NCI-H82 treated with DMSO at 0.1 percent for 48 hours (cell line): ENCODE results near the gene RBMS3.

Experiments
- DNase-seq: peaks from one replicate; lab custom pipeline; 2025; ENCODE audit not compliant: unreplicated experiment; lab: John Stamatoyannopoulos, UW

The RBMS3 gene

GRCh38 chr3:29701326-29701983, 420.6 kb downstream of the RBMS3 start:
- no peak for DNase-seq

- DNase-seq: no peak
These were observed 425.3 kb downstream of the RBMS3 start for GRCh38 chr3:29705906-29706844.

- no peak for DNase-seq
These were observed 428.0 kb downstream of the RBMS3 start for GRCh38 chr3:29708884-29709283.

GRCh38 chr3:29711255-29711771, 430.4 kb downstream of the RBMS3 start:
- DNase-seq: peak; percentile 53

GRCh38 chr3:29716213-29716612, 435.3 kb downstream of the RBMS3 start:
- no peak for DNase-seq

- no peak for DNase-seq
These were observed 437.8 kb downstream of the RBMS3 start for GRCh38 chr3:29718661-29719065.

- DNase-seq: no peak
These were observed 439.8 kb downstream of the RBMS3 start for GRCh38 chr3:29720665-29721064.

- no peak for DNase-seq
These were observed 440.9 kb downstream of the RBMS3 start for GRCh38 chr3:29721789-29722188.

GRCh38 chr3:29731050-29731449, 450.2 kb downstream of the RBMS3 start:
- DNase-seq: no peak

- no peak for DNase-seq
These were observed 460.4 kb downstream of the RBMS3 start for GRCh38 chr3:29741231-29741630.

- DNase-seq: no peak
These were observed 464.5 kb downstream of the RBMS3 start for GRCh38 chr3:29745232-29745870.

GRCh38 chr3:29746163-29746760, 465.4 kb downstream of the RBMS3 start:
- no peak for DNase-seq

GRCh38 chr3:29747991-29748390, 467.1 kb downstream of the RBMS3 start:
- no peak for DNase-seq

- DNase-seq: no peak
These were observed 470.9 kb downstream of the RBMS3 start for GRCh38 chr3:29751647-29752314.

GRCh38 chr3:29754346-29754745, 473.5 kb downstream of the RBMS3 start:
- DNase-seq: no peak

GRCh38 chr3:29755416-29755815, 474.5 kb downstream of the RBMS3 start:
- DNase-seq: no peak

- no peak for DNase-seq
These were observed 476.3 kb downstream of the RBMS3 start for GRCh38 chr3:29757054-29757777.

- no peak for DNase-seq
These were observed 477.2 kb downstream of the RBMS3 start for GRCh38 chr3:29758108-29758433.

- DNase-seq: no peak
These were observed 477.8 kb downstream of the RBMS3 start for GRCh38 chr3:29758434-29759322.
